Skeletal muscle satellite cell (primary cell): ENCODE data around the gene MRPS7.

ENCODE experiments used
- H3K27me3 ChIP-seq: 2 replicates; pipeline ENCODE4 v1.7.0; 2013; ENCODE audit warnings: low read length; ENCODE audit not compliant: control insufficient read depth, insufficient read depth
- H3K36me3 ChIP-seq: 2 replicates; pipeline ENCODE4 v1.7.0; 2013; ENCODE audit warnings: mild to moderate bottlenecking, control low read depth, low read length; ENCODE audit not compliant: insufficient read depth
- H3K4me1 ChIP-seq: 2 replicates; pipeline ENCODE4 v1.7.0; 2013; ENCODE audit warnings: low read length; ENCODE audit not compliant: control insufficient read depth, insufficient read depth
- H3K4me2 ChIP-seq: 2 replicates; pipeline ENCODE4 v1.7.0; 2013; ENCODE audit warnings: mild to moderate bottlenecking, low read length
- H3K4me3 ChIP-seq: 2 replicates; pipeline ENCODE4 v1.7.0; 2013; ENCODE audit warnings: low read length
- H3K9ac ChIP-seq: 2 replicates; pipeline ENCODE4 v1.7.0; 2013; ENCODE audit warnings: mild to moderate bottlenecking, low read depth, low read length, moderate library complexity
- H3K9me3 ChIP-seq: replicated peaks from 2 replicates; pipeline ENCODE4 v1.7.0; 2013; ENCODE audit warnings: mild to moderate bottlenecking, control low read depth, low read length

Gene MRPS7

DNA sequence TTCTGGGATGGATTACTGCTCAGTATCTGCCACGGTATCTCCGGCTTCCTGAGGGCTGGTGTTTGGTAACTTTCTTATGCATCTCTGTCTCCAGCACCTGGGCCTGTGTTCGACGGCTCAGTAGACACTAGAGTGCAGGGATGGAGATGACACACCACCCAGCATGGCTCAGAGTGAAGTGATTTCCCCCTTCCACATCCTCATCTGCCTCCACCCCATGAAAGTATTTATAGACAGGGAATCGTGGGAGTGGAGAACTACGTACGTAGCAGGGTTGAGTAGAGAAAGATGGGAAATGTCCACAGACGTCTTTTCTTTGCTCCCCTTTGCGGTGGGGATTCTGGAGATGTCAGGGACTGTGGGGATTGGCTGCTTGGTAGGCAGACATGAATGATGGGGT, 39.4 kb downstream of the MRPS7 start:
- H3K9ac ChIP-seq = no peak overlapping the region

DNA sequence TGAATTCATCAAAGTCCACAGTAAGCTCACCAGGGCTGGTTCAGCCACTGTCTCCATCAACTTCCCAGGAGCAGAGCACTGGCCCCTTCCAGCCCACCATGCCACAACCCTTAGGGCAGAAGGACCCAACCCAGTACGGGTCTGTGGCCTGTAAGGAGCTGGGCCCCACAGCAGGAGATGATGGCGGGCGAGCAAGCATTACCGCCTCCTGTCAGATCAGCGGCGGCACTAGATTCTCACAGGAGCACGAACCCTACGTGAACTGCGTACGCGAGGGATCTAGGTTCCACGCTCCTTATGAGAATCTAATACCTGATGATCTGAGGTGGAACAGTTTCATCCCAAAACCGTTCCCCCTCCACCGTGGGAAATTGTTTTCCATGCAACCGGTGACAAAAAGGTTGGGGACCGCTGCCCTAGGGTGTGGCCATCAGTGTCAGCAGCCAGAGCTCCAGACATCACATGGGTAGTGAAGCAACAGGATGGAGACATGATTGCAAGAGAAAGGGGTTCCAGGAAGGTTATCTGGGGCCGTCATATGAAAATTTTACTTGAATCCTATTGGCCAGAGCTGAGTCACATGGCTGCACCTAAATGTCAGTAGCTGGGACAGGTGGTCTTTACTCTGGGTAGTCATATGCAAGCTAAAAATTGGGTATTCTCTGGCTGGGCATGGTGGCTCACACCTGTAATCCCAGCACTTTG, 40.0 kb downstream of the MRPS7 start:
- no peak overlapping the region for H3K4me2 ChIP-seq
- H3K9ac ChIP-seq = no peak overlapping the region
- H3K9me3 ChIP-seq = no peaks in the 10 kb centered on the region
- H3K4me3 ChIP-seq = no peak overlapping the region
- no peaks in the 10 kb centered on the region for H3K27me3 ChIP-seq
- no peaks in the 10 kb centered on the region for H3K4me1 ChIP-seq
- no peaks in the 10 kb centered on the region for H3K36me3 ChIP-seq

More for the DNA sequence above, 39.4 kb downstream of the MRPS7 start:
- Histone ChIP-seq H3K36me3 (no peaks in the 10 kb centered on the region), H3K27me3 (no peaks in the 10 kb centered on the region), H3K4me2 (no peak overlapping the region), H3K4me1 (no peaks in the 10 kb centered on the region), H3K9me3 (no peaks in the 10 kb centered on the region), H3K4me3 (no peak overlapping the region)

DNA sequence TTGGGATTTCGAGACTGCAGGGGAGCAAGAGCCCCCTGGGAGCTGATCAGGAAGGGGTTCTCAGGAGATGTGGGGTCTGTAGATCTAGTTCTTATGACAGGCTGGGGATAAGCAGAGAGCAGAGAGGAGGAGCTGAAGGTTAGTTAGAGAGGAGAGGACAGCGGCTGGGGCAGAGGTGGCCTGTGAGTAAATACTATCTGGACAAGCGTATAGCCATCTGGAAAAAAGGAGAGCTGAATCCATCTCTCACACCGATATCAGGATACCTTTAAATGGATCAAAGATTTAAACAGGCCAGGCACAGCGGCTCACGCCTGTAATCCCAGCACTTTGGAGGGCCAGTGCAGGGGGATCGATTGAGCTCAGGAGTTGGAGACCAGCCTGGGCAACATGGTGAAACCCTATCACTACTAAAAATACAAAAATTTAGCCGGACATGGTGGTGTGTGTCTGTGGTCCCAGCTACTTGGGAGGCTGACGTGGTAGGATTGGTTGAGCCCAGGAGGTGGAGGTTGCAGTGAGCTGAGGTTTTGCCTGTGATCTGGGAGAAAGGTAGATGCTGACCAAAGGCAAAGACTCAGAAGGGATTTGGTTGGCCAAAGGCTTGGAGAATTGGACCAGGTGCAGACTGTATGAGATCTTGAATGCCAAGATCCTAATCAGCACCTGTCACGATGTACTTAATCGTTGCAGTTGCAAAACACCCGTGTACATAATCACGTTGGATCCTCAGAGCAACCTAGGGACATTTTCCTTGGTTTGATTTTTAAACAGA, 46.5 kb downstream of the MRPS7 start:
- Histone ChIP-seq H3K4me2 (no peak overlapping the region), H3K9ac (no peak overlapping the region), H3K4me3 (no peak overlapping the region)

DNA sequence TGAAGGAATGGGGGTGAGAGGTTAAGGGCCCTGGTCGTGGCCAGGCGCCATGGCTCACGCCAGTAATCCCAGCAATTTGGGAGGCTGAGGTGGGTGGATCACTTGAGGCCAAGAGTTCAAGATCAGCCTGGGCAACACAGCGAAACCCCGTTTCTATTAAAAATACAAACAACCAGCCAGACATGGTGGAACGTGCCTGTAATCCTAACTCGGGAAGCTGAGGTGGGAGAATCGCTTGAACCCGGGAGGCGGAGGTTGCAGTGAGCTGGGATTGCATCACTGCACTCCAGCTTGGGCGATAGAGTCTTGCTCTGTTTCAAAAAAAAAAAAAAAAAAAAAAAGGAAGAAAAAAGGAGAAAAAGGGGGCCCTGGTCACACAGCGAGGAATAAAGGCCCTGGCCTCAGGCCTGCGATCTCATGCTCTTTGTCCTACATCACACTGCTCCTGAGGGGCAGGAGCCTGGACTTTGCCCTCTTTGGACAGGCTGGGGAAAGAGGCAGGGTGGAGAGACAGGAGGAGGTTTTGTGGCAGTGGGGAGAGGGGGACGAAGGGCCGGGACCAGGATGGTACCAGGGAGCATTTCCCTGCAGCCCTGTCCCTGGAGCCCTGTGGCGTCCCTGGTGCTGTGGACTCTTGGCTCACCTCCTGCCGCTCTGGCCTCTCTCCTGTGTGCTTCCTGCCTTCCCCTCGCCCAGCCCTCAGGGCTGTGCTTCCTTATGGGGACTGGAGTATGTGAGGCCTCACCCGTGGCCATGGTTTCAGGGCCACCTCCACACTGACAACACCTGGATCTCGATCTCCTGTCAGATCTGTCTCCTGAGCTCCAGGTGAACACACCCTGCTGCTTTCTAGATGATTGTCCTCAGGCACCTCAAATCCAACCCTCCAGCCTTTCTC, 47.3 kb downstream of the MRPS7 start:
- Histone ChIP-seq H3K9me3 (no peaks in the 10 kb centered on the region), H3K4me2 (no peak overlapping the region), H3K36me3 (no peaks in the 10 kb centered on the region), H3K4me1 (no peaks in the 10 kb centered on the region), H3K27me3 (no peaks in the 10 kb centered on the region), H3K4me3 (no peak overlapping the region), H3K9ac (no peak overlapping the region)

More for the DNA sequence above, 46.5 kb downstream of the MRPS7 start:
- Histone ChIP-seq H3K27me3 (no peaks in the 10 kb centered on the region), H3K9me3 (no peaks in the 10 kb centered on the region), H3K4me1 (no peaks in the 10 kb centered on the region), H3K36me3 (no peaks in the 10 kb centered on the region)

DNA sequence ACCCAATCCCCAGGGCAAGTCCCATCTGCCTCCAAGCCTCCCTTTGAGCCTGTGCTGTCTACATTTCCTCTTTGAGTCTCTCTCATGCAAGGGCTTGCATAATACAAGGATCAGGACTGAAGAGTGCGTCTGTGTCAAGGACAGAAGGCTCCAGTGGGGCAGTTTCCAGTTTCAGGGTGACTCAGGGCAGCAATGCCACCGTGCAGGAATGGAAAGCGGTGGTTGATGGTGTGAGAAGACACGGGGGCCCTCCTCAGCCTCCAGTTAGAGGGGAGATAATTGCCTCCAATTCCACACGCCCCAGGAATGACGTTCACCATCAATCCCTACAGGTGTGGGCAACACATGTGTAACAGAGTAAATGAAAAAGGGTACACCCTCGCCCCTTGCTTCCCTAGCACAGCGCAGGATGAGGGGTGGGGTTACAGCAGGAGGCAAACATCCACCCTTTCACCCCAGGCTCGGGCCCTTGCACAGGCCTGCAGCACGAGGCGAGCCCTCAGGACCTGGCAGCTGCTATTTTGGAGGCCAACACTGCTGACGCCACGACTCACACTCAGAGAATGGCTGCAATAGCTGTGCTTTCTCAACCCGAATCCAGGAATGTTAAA, 52.4 kb downstream of the MRPS7 start:
- Histone ChIP-seq H3K27me3 (no peaks in the 10 kb centered on the region), H3K9ac (no peak overlapping the region), H3K4me2 (no peak overlapping the region), H3K9me3 (no peaks in the 10 kb centered on the region), H3K4me3 (no peak overlapping the region), H3K4me1 (peaks cover 5% of the 10 kb centered on the region), H3K36me3 (peaks cover 6% of the 10 kb centered on the region)

DNA sequence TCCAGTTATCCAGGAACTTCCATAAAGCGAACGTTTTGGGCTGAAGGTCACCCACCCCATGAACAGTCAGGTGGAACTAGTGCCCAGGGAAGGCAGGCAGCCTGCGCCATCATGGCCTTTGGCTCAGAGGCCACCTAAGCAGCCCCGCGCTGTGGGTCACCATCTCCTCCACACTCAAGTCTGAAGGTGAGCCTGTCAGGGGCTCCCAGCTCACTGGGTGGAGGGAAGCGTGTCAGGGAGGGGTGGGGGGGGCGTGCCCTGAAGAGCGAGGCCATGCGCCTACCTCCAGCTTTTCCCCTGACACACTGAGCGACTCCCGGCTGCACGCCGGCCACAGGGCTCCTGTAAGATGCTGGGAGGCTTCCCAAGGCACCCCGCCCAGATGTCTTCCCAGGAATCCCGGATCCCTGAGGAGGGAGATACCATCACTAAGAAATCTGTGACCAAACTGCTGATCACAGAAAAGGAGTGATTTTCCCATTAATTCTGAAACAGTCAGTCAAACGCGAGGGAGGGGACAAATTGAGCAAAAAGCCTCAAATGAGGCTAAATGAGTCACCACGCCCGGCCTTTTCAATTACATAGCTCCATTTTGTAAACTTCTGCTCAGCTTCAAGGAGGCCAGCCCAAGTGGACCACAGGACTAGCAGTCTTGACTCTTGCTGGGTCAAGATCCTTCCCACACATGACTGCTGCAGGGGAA, 54.0 kb downstream of the MRPS7 start:
- H3K4me2 ChIP-seq = no peak overlapping the region
- peaks cover 13% of the 10 kb centered on the region for H3K36me3 ChIP-seq
- H3K4me1 ChIP-seq = peaks cover 5% of the 10 kb centered on the region
- H3K27me3 ChIP-seq = no peaks in the 10 kb centered on the region
- no peak overlapping the region for H3K9ac ChIP-seq
- no peaks in the 10 kb centered on the region for H3K9me3 ChIP-seq
- no peak overlapping the region for H3K4me3 ChIP-seq
